HFFc6 (cell line): ENCODE results near the gene TP53RK. TPM values are rescaled to one million over a fixed set of nuclear protein-coding genes. Genes with fewer than 3 reads are reported as not detected.

Source experiments
- DNase-seq: peaks from one replicate; pipeline ENCODE4 v3.0.0-alpha.2; 2018
- H3K27ac Mint-ChIP-seq: 2 replicates; pipeline ENCODE4 v1.8.0; 2020; ENCODE audit warnings: mild to moderate bottlenecking, mixed read lengths
- H3K27me3 Mint-ChIP-seq: 2 replicates; pipeline ENCODE4 v1.8.0; 2021; ENCODE audit warnings: mild to moderate bottlenecking, moderate library complexity, mixed read lengths; ENCODE audit not compliant: insufficient read depth
- H3K36me3 Mint-ChIP-seq: 2 replicates; pipeline ENCODE4 v1.8.0; 2021; ENCODE audit warnings: low read depth, mixed read lengths
- H3K4me1 Mint-ChIP-seq: 2 replicates; pipeline ENCODE4 v1.8.0; 2020; ENCODE audit warnings: low read depth, mixed read lengths
- H3K4me3 Mint-ChIP-seq: 2 replicates; pipeline ENCODE4 v1.8.0; 2020; ENCODE audit warnings: mild to moderate bottlenecking, moderate library complexity, mixed read lengths
- H3K9me3 Mint-ChIP-seq: 2 replicates; pipeline ENCODE4 v1.8.0; 2020; ENCODE audit warnings: mild to moderate bottlenecking, mixed read lengths
- CTCF ChIP-seq: fragments of 200-600 bp; sonication (generic); IDR thresholded peaks from 2 replicates; pipeline ENCODE4 v1.5.0; 2021; ENCODE audit warnings: antibody characterized with exemption, mild to moderate bottlenecking
- total RNA-seq, 6 experiments: library from RNA; stranded (reverse); fragmentation: NEBNext Ultra II Directional; extraction: Animal tissue kit (Norgen Biotek cat#: 25700); gene quantifications; 2 replicates in 1 of 6; 3 replicates in 5 of 6; pipeline ENCODE4 v1.2.3, GENCODE V29; 2021

TP53RK gene
- total RNA-seq, 6 experiments from 2014 or later, result 14.8 to 20.0 (median 15.8) TPM

GRCh38 chr20:46647469-46647868, 41.8 kb downstream of the TP53RK start:
- TF ChIP-seq CTCF, result no peak
- peaks cover 14% of the 10 kb centered on the region for H3K27me3 Mint-ChIP-seq
- DNase-seq, result no peak
- H3K4me1 Mint-ChIP-seq, result peaks cover 12% of the 10 kb centered on the region
- no peak overlapping the region for H3K27ac Mint-ChIP-seq
- H3K36me3 Mint-ChIP-seq, result peaks cover 4% of the 10 kb centered on the region; the same call in 1 of the 2 replicates
- H3K4me3 Mint-ChIP-seq, result no peak overlapping the region
- H3K9me3 Mint-ChIP-seq, result no peaks in the 10 kb centered on the region

- Mint-ChIP-seq H3K27me3 (peaks cover 14% of the 10 kb centered on the region), H3K27ac (no peak overlapping the region), H3K36me3 (peaks cover 4% of the 10 kb centered on the region; the same call in 1 of the 2 replicates), H3K4me3 (no peak overlapping the region), H3K4me1 (peaks cover 12% of the 10 kb centered on the region), H3K9me3 (no peaks in the 10 kb centered on the region)
- DNase-seq, result no peak
- no peak for TF ChIP-seq CTCF
Observed at GRCh38 chr20:46646659-46647380, 42.4 kb downstream of the TP53RK start.

GRCh38 chr20:46646122-46646521, 43.1 kb downstream of the TP53RK start:
- Mint-ChIP-seq H3K9me3 (no peaks in the 10 kb centered on the region), H3K36me3 (peaks cover 4% of the 10 kb centered on the region; the same call in 1 of the 2 replicates), H3K27ac (no peak overlapping the region), H3K4me3 (no peak overlapping the region), H3K27me3 (peaks cover 14% of the 10 kb centered on the region), H3K4me1 (peaks cover 12% of the 10 kb centered on the region)
- no peak for TF ChIP-seq CTCF
- no peak for DNase-seq

GRCh38 chr20:46644733-46645132, 44.5 kb downstream of the TP53RK start:
- TF ChIP-seq CTCF, result no peak
- Mint-ChIP-seq H3K36me3 (no peaks in the 10 kb centered on the region), H3K27me3 (peaks cover 9% of the 10 kb centered on the region), H3K4me1 (peaks cover 12% of the 10 kb centered on the region), H3K27ac (no peak overlapping the region), H3K4me3 (no peak overlapping the region), H3K9me3 (no peaks in the 10 kb centered on the region)
- DNase-seq, result no peak

GRCh38 chr20:46644160-46644559, 45.1 kb downstream of the TP53RK start:
- H3K9me3 Mint-ChIP-seq, result no peaks in the 10 kb centered on the region
- no peak for TF ChIP-seq CTCF
- no peak overlapping the region for H3K27ac Mint-ChIP-seq
- H3K4me1 Mint-ChIP-seq, result peaks cover 12% of the 10 kb centered on the region
- no peak for DNase-seq
- peaks cover 7% of the 10 kb centered on the region for H3K27me3 Mint-ChIP-seq
- H3K36me3 Mint-ChIP-seq, result no peaks in the 10 kb centered on the region
- H3K4me3 Mint-ChIP-seq, result no peak overlapping the region
